NCI-H510A treated with DMSO at 0.1 percent for 48 hours (cell line): ENCODE results near the gene KLF5.
"Not testable (repeated sequence)": the region's sequence is repeated elsewhere in the genome, so short reads cannot be mapped to it uniquely, and the experiment has no call there.

Experiments
- DNase-seq: peaks from one replicate; lab custom pipeline; 2025; lab: John Stamatoyannopoulos, UW

The KLF5 gene

GRCh38 chr13:73058736-73059459 lies at the start of gene KLF5:
KLF5 (plus strand) TSS chr13:73059005; CDS start chr13:73059328, 323 bp downstream.
- peak; percentile 82 for DNase-seq

DNA sequence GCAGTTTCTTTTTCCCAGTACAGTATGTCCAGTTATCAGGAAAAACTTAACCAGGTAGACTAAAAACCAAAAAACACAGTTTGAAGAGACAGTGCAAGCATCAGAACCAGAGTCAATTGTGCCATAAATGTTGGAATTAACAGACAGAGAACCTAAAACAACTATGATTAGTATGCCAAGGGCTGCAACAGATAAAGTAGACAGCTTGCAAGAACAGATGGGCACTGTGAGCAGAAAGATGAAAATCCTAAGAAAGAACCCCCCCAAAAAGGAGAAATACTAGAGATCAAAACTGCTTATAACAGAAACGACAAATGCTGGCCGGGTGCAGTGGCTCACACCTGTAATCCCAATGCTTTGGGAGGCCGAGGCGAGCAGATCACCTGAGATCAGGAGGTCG lies 47.1 kb upstream of the KLF5 start:
- DNase-seq = no peak

DNA sequence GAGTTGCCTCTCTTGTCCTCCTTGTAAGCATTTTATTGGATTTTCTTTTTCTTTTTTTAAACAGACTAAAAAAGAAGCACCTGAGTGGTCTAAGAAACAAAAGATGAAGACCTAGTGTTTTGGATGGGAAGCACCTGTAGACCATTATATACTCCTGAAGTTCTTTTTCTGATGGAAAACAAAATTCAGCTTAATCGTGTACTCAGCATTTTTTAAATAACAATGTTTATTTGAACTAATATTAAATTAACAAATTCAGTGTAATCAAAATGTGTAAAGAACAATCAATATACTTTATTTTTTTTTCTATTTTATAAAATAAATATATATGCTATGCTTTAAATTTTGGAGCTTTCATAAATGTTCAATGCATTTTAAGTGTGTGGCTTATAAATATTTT lies 43.0 kb upstream of the KLF5 start:
- no peak for DNase-seq

GRCh38 chr13:73018336-73018735 lies 40.5 kb upstream of the KLF5 start:
- DNase-seq = no peak

DNA sequence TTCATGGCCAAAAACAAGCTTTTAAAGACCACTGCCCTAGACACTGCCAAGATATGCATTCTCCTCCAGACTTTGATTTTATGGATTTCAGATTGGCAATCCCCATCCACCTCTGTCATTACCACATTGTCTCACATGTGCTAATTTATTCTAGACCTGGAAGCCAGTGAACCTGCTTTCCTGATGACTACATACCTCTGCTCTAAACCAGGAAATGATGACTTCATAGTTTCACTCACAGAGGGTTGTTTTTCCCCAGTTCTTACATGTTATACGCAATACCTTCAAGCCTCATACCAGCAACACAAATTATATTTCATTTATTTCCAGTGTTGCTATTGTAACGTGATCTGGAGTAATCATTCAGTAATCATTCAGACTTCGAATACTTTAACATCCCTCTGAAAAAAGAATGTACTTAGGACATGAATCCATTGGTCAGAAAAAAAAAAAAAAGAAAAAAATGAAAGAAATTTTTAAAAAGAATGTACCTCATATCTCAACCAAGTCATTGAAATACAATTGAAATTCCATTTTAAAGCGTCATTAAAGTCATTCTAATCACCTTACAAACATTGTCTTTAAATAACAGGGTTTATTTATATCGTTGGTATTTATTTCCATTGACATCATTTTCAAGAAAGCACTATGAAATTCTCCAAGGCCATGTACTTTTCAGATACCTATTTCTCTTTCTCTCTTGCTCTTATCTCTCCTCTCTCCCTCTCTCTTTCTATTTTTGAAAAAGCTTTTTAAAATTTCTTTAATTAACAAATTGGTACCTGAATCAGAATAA lies 33.4 kb upstream of the KLF5 start:
- no peak for DNase-seq

DNA sequence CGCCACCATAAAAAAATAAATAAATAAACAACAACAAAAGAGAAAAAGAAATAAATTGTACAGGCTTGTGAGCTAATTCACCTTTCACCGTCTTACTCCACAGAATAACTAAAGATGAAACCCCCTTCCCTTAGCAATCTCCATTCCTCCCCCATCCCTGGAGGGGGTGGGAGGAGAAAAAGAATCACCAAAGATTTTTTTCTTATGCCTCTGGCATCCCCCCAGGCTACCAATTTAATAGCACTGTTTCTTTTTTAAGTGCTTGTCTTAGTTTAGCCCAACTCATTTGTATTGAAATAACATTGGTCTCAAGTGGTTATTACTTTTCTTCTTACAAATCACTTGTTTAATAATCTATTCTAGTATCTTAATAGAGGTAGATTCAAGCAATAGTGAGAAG lies 23.9 kb upstream of the KLF5 start:
- DNase-seq = no peak

DNA sequence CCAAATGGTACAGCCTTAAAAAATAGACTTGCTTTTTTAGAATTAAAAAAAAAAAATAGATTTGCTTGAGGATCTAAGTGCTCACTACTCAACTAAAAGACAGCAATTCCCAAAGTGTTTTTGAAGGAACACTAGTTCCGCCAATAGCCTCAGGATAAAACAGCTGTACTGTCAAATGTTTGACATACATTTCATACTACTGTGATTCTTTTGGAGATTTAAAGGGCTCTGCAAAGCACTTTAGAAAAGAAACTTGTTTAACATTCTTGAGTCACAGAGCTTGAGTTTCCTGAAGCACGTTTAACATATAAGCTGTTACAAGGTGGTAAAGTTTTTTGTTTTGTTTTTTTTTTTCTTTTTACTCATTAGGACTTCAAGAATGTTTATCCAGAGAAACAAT lies 23.1 kb upstream of the KLF5 start:
- no peak for DNase-seq

DNA sequence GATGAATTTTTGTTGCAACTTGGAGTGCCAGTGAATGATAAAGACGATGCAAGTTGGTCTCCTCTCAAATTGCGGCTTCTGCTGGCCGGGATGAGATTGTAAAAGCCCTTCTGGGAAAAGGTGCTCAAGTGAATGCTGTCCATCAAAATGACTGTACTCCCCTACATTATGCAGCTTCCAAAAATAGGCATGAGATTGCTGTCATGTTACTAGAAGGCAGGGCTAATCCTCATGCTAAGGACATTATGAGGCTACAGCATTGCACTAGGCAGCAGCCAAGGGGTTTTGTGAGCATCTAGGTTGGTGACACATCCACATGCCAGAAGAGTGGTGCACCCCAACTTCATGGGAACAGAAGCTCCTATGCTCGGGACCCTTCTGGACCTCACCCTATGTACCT lies 22.2 kb upstream of the KLF5 start:
- no peak for DNase-seq

DNA sequence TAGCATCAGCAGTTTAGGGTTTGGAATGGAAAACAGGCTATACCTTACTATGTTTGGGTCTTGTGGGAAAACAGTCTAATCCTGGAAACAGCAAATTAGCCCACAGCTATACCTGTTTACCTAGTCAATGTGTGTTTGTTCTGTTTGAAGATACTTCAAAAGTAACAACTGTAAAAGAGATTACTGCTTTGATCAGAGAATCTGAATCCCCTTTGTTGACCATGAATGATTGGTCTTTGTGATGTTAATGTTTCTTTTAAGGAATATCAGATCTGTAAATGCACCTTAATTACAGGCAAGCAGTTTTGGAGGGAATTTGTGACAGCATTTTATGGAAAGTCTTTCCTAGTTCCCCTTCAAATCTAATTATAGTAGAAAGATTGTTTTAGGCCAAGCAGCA lies 20.7 kb upstream of the KLF5 start:
- DNase-seq = peak; percentile 10

GRCh38 chr13:73039201-73040108 lies 19.4 kb upstream of the KLF5 start:
- no peak for DNase-seq

GRCh38 chr13:73040484-73040883 lies 18.3 kb upstream of the KLF5 start:
- DNase-seq = no peak

- no peak for DNase-seq
These were observed 17.7 kb upstream of the KLF5 start for GRCh38 chr13:73040968-73041596.

DNA sequence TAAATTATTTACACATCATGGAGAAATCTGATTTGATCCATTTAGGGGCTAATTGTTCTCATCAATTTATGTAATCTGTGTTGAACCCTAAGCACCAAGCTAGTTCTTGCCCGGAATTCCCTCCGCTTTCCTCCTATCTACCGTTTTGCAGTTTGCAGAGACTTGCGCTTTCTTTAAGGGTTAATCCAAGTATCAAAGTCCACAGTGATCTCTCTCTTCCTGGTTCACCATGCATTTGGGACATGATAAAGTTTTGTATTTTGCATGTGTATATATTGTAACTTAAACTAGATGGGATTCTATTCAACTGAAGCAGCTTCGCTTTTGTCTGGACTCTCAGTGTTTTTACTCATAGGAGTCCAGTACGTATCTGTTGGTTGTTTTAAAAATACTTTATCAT lies 13.8 kb upstream of the KLF5 start:
- DNase-seq = no peak

- DNase-seq = not testable (repeated sequence)
These were observed 10.2 kb upstream of the KLF5 start for GRCh38 chr13:73048615-73049014.

DNA sequence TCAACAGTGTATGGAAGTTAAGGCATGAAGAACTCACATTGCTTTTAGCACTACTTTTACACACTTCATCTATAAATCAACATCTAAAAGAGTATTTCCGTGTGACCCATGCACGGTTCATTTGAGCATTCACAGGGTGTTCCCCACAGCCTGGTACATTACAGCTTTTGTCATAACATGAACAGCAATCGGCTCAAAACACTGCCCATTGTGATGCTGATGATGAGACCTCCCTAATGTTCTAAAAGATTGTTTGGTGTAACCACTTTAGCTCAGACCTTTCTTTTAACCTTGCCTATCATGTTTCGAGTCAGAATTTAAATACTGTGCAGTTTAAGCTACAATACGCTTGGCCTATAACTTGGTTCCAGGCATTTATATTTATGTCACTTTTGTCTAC lies 4.1 kb upstream of the KLF5 start:
- DNase-seq = no peak

- no peak for DNase-seq
These were observed 2.8 kb upstream of the KLF5 start for GRCh38 chr13:73055813-73056564.

DNA sequence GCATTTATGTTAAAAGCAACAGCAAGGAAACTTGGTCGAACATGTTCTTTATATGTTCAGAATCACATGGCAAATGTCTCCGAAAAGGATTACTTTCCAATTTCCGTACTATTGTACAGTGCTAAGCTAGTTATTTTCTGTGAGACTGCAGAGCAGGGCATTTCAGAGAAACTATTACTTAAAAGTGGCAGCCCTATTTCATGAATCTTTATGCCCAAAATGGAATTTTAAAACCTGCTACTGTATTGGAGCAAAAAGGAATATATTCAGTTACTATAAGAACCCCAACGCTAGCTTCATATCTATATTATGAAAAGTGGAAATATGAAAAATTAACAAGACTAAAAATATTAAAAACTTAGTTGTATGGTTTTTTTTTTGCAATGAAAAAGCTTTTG lies 2.2 kb upstream of the KLF5 start:
- no peak for DNase-seq

DNA sequence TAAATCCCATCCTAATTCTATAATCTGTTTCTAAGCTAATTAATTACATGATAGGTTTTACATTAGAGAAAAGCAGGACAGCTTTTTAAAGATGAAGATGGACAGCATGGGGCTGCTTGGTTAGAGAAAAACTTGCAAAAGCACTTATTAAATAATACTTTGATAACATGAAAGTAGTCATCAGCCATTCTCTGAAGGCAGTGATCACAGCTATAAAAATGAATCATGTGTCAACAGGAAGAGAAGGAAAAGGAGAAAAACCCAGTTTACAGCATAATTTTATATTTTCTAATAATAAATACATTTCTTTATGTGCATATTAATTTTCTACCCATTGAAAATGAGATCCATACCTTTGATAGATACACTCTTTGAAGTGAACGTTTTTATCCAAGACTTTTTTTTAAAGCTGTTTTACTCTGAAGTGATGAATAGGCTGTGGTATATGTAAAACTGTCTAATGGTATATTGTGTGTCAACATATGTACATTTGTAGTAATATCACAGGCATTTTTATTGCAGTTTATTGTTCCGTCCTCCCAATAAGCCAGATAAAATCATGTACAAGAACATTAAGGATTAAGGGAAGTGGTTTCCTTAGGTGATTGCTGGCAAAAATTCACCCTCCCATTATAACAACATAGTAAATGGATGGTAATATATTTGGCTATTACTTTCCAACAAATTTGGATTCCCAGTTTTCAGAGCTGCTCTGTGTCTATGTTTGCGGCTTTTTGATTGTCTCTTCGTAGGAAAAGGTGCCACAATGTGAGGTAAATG lies 1.3 kb upstream of the KLF5 start:
- DNase-seq = no peak

- DNase-seq = no peak
These were observed 816 bp upstream of the KLF5 start for GRCh38 chr13:73058064-73058313.

DNA sequence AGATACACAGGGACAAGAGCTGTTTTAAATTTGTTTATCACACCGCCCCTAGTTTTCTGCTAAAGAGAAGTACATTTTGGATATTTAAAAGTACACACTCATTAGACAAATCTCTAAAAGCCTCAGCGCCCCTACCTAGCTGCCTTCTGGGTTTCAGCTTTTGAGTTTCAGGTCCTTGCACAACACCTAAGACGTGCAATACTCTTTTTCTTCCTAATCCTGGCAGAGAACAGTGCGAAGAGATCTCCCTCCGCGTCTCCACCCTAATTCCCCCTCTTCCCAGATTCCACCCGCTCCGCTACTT lies 421 bp upstream of the KLF5 start:
- no peak for DNase-seq
